Thyroid gland (tissue), 4 donors: Measurements from ENCODE around the gene TMEM229B.

ENCODE experiments used
- POLR2A ChIP-seq, 2 donors: fragments of 450-650 bp; IDR thresholded peaks; one replicate each; pipeline ENCODE4 v1.6.1; 2017; ENCODE audit warnings: antibody characterized with exemption in 2 of 2, mild to moderate bottlenecking in 2 of 2, moderate library complexity in 1 of 2
- TF ChIP-seq, protein P1 (sequence below), 6 experiments: fragments of 200-600 bp in 3 of 6; fragments of 450-650 bp in 3 of 6; sonication (generic) in 3 of 6; IDR thresholded peaks; one replicate each; pipeline ENCODE4 v1.5.1; 2016 to 2019; ENCODE audit warnings: antibody characterized with exemption in 6 of 6, mild to moderate bottlenecking in 2 of 6, inconsistent platforms in 1 of 6, moderate library complexity in 1 of 6

DNA sequence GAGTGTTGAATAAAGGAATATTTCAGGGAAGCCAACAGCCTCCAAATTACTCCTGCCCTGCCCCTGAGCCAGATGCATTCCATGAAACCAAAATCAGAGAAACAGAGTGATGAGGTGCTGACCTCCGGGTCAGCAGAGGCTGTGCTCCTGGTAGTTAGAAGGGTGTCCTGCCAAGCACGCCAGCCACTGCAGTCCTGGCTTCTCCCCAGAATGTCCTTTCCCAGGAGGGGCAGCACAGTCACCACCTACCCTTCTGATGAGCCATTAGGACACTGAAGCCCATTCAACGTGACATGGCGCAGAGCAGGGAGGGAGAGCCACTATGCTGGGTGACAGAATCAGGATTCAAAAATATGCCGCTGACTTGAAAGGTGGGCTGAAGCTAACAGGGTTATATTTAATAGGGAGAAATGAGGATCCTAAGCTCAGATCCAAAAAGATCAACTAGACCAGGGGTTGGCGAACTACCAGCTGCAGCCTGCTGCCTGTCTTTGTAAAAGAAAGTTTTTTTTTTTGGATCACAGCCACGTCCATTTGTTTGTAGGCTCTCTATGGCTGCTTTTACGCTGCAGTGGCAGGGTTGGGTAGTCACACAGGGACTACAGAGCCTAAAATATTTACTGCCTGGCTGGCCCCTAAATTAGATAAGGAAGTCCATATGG, 42.0 kb downstream of the TMEM229B start:
- TF ChIP-seq, protein P1, sequence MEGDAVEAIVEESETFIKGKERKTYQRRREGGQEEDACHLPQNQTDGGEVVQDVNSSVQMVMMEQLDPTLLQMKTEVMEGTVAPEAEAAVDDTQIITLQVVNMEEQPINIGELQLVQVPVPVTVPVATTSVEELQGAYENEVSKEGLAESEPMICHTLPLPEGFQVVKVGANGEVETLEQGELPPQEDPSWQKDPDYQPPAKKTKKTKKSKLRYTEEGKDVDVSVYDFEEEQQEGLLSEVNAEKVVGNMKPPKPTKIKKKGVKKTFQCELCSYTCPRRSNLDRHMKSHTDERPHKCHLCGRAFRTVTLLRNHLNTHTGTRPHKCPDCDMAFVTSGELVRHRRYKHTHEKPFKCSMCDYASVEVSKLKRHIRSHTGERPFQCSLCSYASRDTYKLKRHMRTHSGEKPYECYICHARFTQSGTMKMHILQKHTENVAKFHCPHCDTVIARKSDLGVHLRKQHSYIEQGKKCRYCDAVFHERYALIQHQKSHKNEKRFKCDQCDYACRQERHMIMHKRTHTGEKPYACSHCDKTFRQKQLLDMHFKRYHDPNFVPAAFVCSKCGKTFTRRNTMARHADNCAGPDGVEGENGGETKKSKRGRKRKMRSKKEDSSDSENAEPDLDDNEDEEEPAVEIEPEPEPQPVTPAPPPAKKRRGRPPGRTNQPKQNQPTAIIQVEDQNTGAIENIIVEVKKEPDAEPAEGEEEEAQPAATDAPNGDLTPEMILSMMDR (IDR thresholded peaks at IDR 0.05), result no peak
- no peak for TF ChIP-seq POLR2A (IDR thresholded peaks at IDR 0.05)
